Activated T-helper 9 cell treated with anti-CD3 and anti-CD28 coated beads, Interleukin-2, amount 50 U/mL, for 16 hours (primary cell): ENCODE data around the gene XYLT1.
A peak's percentile ranks its signal among the peaks of the same experiment; 100 is the strongest.

Experiments used
- DNase-seq: peaks from one replicate; pipeline ENCODE4 v3.0.0-alpha.2; 2020; ENCODE audit warnings: low read depth

XYLT1 gene

DNA sequence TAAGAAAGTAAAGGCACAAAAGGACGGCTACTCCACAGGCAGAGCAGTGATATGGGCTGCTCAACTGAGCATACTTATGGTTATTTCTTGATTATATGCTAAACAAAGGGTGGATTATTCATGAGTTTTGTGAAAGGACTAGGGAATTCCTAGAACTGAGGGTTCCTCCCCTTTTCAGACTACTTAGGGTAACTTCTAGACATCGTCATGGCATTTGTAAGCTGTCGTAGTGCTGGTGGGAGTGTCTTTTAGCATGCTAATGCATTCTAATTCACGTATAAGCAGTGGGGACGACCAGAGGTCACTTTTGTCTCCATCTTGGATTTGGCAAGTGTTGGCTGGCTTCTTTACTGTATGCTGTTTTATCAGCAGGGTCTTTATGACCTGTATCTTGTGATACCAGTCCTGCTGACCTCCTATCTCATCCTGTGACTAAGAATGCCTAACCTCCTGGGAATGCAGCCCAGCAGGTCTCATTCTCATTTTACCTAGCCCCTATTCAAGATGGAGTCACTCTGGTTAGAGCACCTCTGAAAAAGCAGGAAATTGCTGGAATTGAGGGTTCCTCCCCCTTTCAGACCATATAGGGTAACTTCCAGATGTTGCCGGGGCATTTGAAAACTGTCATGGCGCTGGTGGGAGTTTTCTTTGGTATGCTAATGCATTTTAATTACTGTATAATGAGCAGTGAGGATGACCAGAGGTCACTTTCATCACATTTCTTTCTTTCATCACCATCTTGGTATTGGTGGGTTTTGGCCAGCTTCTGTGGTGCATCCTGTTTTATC, 388.5 kb downstream of the XYLT1 start:
- DNase-seq: no peak

DNA sequence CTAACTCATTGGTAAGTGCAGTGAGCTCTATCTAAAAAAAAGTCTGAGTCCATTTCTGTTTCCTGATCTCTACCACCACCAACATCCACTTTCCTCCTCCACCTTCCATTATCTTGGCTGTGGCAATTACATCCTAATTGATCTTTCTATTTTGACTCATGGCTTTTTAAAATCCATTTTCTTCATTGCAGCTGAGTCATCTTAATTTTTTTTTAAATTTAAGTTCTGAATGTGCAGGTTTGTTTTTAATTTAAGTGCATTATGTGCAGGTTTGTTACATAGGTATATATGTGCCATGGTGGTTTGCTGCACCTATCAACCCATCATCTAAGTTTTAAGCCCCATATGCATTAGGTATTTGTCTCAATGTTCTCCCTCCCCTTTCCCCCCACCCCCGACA, 390.7 kb downstream of the XYLT1 start:
- DNase-seq: no peak

DNA sequence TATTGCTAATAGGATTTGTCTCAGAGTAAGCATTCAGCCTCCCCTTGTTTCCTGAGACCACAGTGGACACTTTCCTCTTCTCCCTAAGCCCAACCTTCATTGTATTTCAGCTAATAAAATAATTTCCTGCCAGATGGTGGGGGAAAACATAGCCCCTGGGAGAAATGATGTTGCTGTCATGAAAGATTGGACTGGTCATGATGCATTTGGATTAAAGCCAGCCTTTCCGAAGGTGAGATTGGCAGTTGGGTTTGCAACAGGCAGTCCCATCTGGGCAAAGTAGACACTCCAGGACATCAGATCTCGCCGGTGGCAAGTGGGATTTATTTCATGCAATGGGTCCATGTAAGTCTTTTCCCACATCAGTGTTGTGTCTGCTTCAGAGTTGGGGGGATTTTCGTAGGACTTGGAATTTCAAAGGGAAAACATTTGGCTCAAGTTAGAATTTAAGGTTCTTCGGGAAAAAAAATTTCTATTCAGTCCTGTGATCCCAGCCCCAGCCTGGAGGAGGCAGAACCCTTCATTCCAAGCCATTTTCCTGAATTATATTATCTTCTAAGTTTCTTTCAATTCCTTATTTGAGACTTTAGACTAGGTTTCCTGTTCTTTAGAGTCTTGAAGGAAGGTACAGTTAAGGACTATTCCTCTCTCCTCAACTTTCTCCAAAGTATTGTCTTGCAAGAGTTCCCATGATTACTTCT, 391.7 kb downstream of the XYLT1 start:
- DNase-seq: no peak

DNA sequence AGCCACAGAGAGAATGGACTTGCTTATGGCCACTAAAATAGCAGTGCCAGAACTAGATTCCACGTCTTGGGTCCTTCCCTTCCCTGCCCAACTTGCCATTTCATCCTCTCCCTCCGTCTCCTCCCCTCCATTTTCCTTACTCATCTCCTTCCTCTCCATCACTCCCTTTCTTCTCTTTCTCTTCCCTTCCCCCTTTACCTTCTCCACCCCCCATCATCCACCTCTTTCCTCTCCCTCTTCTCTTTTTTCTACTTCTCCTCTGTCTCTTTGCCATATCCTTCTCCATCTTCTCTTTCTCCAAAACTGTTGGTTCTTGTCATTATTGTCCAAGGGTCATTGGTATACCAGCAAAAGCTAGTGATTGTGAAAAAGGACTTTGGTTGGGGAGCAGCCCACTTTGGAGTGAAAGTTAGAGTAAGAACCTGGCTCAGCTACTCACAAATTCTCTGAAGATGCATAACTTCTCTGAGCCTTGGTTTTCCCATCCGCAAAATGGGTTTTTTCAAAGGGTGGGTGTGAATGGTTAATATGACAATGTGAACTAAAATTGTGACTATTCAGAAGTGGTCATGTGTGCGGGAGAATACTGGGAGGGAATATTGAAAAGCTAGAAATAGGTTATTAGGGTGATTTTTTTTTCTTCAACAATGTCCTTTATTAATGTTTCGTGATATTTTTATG, 393.8 kb downstream of the XYLT1 start:
- DNase-seq: no peak

DNA sequence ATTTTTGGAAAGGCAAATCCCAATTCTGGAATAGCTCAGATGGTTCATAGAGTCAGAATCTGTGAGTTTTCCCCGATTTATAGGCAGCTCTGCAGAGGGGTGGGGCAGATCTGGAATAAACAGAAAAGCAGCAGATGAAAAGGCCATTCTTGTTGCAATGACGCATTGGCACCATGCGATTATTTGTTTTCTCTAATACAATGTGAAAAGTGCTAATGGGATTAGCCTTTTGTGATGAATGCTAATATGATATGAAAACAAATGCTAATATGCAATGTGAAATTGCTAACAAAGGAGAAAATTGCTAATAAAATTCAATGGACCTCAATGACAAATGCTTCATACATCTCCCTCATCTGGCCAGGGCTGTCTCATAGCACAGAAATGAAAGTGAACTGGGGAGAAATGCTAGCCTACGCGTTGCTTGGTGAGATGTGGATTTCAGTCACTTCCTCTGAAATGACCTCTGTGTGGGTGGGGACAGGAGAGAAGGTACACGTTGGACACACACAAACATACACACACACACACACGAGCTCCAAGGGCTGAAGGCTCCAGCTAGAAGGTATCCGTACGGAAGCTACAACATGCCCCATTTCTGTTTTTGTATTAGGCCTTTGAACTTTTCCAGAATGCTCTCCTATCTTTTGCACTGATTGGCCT, 394.5 kb downstream of the XYLT1 start:
- DNase-seq: no peak

DNA sequence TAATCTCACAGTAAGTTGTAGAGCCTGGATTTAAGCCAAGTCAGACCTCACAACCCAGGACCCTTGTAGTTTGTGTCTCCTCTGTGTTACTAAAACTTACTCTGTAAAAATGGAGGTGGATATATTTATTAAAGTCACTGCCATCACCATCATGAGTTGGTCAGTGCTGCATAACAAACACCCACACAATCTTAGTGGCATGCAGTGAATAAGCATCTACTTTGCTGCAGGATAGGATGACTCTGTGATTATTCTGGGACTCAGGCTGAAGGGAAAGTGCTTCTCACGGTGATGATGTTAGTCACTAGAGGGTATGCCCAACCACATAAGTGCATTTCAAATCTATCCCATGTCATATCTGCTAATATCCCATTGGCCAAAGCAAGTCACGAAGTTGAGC, 398.7 kb downstream of the XYLT1 start:
- no peak for DNase-seq

DNA sequence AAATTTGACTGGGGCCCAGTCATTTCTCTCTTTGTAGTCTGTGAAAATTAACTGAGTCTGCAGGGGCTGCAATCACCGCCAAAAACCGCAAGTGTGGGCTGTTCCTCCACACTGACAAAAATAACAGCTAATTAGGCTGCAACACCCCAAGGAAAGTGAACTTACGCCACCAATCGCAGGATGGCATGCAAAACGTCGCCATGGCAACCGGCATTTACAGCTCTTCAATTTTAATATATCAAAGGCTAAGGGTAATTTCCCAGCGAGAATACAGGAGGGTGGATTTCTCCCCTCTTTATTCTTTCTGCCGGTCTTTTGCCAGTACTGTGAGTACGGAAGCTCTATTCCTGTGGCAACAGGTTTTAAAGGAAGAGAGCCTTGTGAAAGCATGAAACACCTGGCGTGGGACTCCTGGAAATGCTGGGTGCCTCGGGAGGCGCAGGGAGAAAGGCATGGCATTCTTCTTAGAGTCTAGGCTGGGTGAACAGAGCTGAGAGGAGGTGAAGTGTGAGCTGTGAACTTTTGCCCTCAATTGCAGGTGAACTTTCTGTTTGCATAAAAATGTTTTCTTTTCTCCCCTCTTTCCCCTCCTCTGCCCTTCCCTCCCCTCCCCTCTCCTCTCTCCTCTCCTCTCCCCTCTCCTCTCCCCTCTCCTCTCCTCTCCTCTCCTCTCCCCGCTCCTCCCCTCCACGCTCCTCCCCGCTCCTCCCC, 399.7 kb downstream of the XYLT1 start:
- peak; percentile 78 for DNase-seq

DNA sequence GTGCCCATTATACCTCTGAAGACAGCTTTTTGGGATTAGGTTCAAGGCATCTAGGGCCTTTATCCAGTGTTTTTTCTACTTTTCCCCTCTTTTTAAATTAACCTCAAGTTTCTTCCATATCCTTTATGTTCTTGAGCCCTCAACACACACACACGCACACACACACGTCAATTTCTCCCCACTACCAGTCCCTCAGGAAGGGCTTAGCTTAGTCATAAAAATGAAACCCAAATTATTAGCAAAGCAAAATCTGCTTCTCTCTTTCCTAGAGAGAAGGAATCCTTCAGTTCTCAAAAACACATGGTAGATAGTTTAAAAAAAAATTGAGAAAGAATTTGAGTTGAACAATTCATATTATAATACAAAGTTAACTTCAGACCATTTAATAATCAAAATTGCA, 401.1 kb downstream of the XYLT1 start:
- DNase-seq: no peak

DNA sequence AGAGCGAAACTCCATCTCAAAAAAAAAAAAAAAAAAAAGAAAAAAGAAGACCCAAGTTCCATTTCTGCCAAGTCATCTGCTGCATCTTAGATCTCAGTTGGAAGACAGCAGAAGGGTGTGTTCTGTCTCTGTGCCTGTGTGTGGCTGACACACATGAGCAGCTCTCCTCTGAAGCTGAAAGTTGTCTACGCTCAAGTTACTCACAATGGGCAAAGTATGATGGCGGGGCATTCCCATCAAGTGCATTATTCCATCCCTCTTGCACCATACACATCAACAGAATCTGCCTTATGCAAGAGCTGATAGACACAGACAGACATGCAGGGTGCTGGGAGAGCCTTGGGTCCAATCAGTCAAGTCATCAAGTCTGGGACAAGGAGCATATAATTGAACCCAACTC, 402.2 kb downstream of the XYLT1 start:
- DNase-seq: no peak

DNA sequence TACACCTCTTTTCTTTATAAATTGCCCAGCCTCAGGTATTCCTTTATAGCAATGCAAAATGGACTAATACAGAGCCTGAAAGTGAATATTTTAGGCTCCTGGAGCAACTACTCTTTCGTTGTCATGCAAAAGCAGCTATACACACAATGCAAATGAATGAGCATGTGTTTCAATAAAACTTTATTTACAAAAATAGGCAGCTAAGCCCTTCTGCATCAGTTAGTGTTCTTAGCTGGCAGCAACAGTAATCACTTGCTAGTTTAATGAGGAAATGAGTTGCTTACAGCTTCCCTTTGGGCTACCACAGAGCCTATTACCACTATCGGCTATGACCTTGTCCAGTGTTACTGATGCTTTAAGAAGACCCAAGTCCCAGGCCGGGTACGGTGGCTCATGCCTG, 402.9 kb downstream of the XYLT1 start:
- DNase-seq: no peak

DNA sequence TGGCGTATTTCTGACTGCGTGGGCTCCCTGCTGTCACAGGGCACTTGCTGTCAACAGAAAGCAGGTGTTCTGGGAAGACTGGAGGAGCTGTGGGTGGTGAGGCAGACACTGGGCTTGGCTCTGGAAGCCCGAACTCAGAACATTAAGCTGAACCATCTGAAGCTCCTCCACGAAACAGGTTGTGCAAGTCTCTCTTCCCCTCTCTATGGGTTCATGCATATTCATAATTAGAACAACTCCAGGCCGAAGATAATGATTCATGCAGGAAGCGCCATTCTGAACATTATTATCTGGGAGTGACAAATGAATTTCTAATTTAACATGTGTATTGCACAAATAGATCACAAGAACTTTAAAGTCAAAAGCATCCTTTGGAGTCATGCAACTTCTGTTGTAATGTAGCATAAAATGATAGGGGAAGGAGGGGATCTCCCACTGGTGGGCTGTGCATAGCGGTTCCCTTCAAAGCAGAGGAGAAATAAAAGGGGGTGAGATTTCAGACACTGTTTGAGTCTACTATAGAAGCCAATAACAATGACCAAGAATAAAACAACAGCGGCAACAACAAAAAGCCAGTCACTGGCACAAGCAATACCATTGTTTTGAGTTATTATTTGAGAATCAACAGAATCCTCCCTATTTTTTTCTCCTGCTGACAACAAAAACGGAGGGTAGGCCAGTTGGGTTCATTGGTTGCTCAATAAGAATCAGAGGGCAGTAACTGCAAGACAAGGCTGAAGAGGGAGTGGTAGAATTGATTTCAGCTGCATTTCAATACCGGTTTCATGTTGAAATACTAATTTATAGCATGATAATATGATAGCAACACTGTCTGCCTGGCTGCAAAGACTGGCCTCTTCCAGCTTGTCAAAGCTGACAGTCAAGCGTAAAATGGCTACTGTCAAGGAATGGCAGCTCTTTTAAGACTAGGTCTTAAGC, 407.3 kb downstream of the XYLT1 start:
- no peak for DNase-seq

DNA sequence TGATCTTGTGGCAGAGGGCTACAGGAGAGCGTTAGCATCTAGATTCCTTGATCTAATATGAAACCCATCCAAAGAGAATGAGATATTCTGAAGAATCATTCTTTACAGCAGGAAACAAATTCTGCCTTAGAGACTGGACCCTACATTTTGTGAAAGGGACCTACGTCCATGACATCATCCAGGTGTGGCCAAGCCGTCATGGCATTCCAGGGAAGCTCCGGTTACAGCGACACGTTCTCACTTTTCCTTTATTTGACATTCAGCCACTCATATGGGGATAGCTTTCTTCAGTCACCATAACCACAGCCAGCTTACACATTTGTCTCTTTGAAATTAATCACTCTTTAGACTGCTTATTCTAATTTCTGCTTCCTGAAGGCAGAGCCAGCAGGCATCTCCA, 408.1 kb downstream of the XYLT1 start:
- no peak for DNase-seq

DNA sequence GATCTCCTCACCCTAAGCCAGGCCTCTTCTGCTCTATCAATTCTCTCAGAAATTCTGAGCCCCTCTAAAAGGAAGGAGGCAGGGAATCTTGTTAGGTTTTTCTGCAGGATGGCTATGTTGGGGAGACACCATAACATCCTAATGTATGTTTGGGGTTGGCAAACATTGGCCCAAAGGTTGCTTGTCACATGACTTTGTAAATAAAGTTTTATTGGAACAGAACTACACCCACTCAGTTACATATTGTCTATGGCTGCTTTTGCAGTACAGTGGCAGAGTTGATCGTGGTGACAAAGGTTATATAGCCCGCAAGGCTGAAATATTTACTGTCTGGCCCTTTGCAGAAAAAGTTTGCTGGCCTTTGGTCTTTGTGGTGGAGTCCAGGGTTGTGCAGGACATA, 409.4 kb downstream of the XYLT1 start:
- no peak for DNase-seq

DNA sequence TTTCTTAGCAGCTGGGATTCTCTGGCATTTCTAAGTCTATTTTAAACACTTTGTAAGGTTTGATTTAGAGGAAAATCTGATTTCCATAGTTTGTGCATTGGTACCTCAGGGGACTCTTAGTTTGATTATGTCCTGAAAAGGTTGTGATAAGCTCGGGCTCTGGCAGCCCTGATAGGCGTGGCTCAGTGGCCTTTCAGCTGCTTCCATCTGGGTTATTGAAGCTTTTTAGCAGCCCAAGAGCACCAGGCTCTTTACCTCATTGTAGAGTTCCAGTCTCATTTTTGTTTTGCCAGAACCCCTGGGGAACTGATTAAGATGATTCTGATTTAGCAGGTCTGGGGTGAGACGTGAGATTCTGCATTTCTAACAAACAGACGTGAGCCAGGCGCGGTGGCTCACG, 412.3 kb downstream of the XYLT1 start:
- DNase-seq: no peak

DNA sequence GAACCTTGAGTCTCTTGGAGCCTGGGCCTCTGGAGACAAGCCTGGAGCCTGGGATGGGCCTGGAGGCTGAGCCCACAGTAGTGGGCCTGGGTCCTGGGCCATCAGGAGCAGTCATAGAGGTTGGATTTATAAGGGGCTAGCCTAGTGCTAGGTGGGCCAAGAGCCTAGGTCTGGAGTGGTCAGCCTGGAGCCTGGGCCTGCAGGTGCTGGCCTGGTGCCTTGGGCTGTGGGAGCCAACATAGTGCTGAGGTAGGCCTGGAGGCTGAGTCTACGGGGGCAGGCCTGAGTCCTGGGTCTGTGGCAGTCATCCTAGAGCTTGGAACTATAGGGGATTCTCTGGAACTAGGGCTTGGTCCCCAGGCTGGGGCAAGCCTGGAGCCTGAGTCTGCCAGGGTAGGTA, 414.1 kb downstream of the XYLT1 start:
- no peak for DNase-seq

DNA sequence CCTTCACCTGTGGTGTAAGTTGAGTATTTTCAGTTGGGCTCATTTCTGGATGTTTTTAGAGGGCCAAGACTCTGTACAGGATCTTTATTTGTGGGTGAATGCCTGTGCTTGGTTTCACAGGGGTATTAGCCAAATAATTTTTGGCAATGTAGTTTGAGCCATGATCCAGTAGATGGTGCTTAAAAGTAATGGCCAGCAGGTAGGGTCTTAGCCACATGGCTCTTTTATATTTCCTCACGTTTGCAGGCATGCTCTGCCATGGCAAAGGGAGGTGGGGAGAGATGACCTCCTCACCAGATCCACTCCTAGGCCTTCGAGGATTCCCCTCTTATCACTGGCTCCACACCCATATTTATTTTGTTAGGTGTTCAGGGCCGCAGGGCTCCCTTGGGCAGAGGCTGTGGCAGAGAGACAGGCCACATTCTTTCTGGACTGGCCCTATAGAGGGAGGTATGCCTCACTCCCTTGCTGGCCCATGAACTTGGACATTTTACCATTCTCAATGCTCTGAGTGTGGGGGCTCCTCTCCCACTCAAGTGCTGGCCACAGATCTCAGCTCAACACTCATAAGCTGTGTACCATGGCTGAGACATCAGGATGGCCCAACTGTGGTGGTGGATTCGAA, 417.1 kb downstream of the XYLT1 start:
- DNase-seq: no peak
